Keratinocyte (primary cell): ENCODE results near the gene KIF27. TPM values are rescaled to one million over a fixed set of nuclear protein-coding genes. Genes with fewer than 3 reads are reported as not detected.
"Not testable (repeated sequence)": the region's sequence is repeated elsewhere in the genome, so short reads cannot be mapped to it uniquely, and the experiment has no call there.

Experiments
- DNase-seq: peaks from one replicate; pipeline ENCODE4 v3.0.0-alpha.2; 2011; ENCODE audit warnings: low read depth, missing footprints, low spot score
- FAIRE-seq: peaks from 2 replicates; lab custom pipeline; 2011; peaks lifted over from hg19 to GRCh38; lab: Jason Lieb, UNC
- H2AFZ ChIP-seq: 2 replicates; pipeline ENCODE4 v1.6.0; 2012; ENCODE audit warnings: low read length, control low read depth, inconsistent platforms; ENCODE audit not compliant: control insufficient read depth
- H3K27ac ChIP-seq: 2 replicates; pipeline ENCODE4 v1.5.1; 2011; ENCODE audit warnings: low read length; ENCODE audit not compliant: control insufficient read depth, insufficient read depth
- H3K27me3 ChIP-seq: 3 replicates; pipeline ENCODE4 v1.6.0; 2011; ENCODE audit warnings: low read length; ENCODE audit not compliant: control insufficient read depth, insufficient read depth; ENCODE audit errors: extremely low read depth
- H3K36me3 ChIP-seq, 2 experiments: 2 replicates in 1 of 2; 3 replicates in 1 of 2; pipeline ENCODE4 v1.5.1; 2011; ENCODE audit warnings: low read length in 2 of 2, mild to moderate bottlenecking in 1 of 2; ENCODE audit not compliant: control insufficient read depth in 2 of 2, insufficient read depth in 2 of 2; ENCODE audit errors: extremely low read depth in 1 of 2
- H3K4me1 ChIP-seq: 3 replicates; pipeline ENCODE4 v1.5.1; 2011; ENCODE audit warnings: low read length; ENCODE audit not compliant: control insufficient read depth, insufficient read depth; ENCODE audit errors: extremely low read depth
- H3K4me2 ChIP-seq: 3 replicates; pipeline ENCODE4 v1.6.0; 2011; ENCODE audit warnings: low read depth, low read length; ENCODE audit not compliant: control insufficient read depth, insufficient read depth; ENCODE audit errors: extremely low read depth
- H3K4me3 ChIP-seq, 3 experiments: fragments of 200-600 bp in 1 of 3; sonication (generic) in 1 of 3; 2 replicates in 2 of 3; 3 replicates in 1 of 3; pipeline ENCODE4 v1.5.1; 2011 to 2016; ENCODE audit warnings: low read length in 3 of 3, mild to moderate bottlenecking in 3 of 3, control low read depth in 2 of 3, inconsistent platforms in 1 of 3, low read depth in 1 of 3, mixed read lengths in 1 of 3, mixed run types in 1 of 3, moderate library complexity in 1 of 3; ENCODE audit not compliant: control insufficient read depth in 2 of 3, insufficient read depth in 2 of 3; ENCODE audit errors: extremely low read depth in 1 of 3
- H3K79me2 ChIP-seq: 2 replicates; pipeline ENCODE4 v1.6.0; 2012; ENCODE audit warnings: low read length; ENCODE audit not compliant: control insufficient read depth, insufficient read depth
- H3K9ac ChIP-seq: 3 replicates; pipeline ENCODE4 v1.6.0; 2011; ENCODE audit warnings: low read length; ENCODE audit not compliant: control insufficient read depth, insufficient read depth; ENCODE audit errors: extremely low read depth
- H3K9me1 ChIP-seq: 3 replicates; pipeline ENCODE4 v1.6.0; 2011; ENCODE audit warnings: low read length; ENCODE audit not compliant: control insufficient read depth, insufficient read depth; ENCODE audit errors: extremely low read depth
- H3K9me3 ChIP-seq: 2 replicates; pipeline ENCODE4 v1.5.1; 2012; ENCODE audit warnings: low read depth, low read length; ENCODE audit not compliant: control insufficient read depth
- H4K20me1 ChIP-seq: 3 replicates; pipeline ENCODE4 v1.6.0; 2011; ENCODE audit warnings: low read length; ENCODE audit not compliant: control insufficient read depth, insufficient read depth; ENCODE audit errors: extremely low read depth
- dilution Hi-C: fragments of 300-500 bp; cut with MboI; formaldehyde crosslinking; loops from one replicate; pipeline ENCODE4 v1.7.0; 2020; ENCODE audit warnings: low sequenced_read_pairs; ENCODE audit not compliant: extremely low pct_ligation_motif_present
- polyA plus RNA-seq, 5 experiments: library from polyadenylated mRNA; depleted of rRNA in 3 of 5; stranded (reverse) in 3 of 5; stranded (forward) in 1 of 5; unstranded in 1 of 5; fragments of >200 nt; gene quantifications; 1 replicate in 1 of 5; 2 replicates in 3 of 5; 3 replicates in 1 of 5; pipeline versions ENCODE4 v1.2.1 to v1.2.3, GENCODE V29; 2011 to 2012; ENCODE audit warnings: missing spikeins in 2 of 5, low read depth in 1 of 5, low replicate concordance in 1 of 5

Gene KIF27
- polyA plus RNA-seq, 1 donor (not counting 4 experiments of a cell fraction or from before 2014, with no cell fraction given) = 2.2 TPM

GRCh38 chr9:83886498-83886897, 34.7 kb downstream of the KIF27 start:
- dilution Hi-C loops, H3K9me3 ChIP-seq, H3K27ac ChIP-seq, H3K27me3 ChIP-seq, H3K4me2 ChIP-seq, H3K36me3 ChIP-seq, H4K20me1 ChIP-seq, H3K9ac ChIP-seq, H3K9me1 ChIP-seq, H3K4me3 ChIP-seq, H3K79me2 ChIP-seq, H2AFZ ChIP-seq, DNase-seq, H3K4me1 ChIP-seq, FAIRE-seq: not testable (repeated sequence)

DNA sequence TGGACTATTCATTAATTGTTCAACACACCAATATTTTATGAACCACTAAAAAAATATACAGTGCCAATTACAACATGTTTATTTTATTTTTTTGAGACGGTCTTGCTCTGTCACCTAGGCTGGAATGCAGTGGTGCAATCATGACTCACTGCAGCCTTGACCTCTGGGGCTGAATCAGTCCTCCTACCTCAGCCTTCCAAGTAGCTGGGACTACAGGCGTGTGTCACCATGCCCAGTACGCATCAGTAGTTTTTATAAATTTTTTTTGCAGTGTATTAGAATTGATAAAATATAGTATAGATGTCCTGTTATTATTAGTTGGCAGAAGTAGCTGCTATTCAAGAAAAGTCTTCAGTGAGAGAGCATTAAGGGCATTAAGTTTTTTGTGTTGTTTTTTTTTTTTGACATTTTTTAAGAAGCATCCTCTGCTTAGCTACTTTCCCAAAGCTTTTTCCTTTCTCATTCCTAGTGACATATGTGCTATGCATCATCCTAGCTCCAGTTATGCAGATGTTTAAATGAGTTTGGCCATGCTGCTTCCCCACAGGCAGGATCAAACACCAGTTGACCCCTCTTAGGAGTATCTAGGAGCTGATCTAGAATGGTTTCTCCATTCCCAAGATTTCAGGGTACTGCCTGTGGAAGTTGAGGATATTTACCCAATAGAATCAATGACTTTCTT, 35.5 kb downstream of the KIF27 start:
- H3K9ac ChIP-seq, H3K9me1 ChIP-seq, H3K79me2 ChIP-seq, H3K4me3 ChIP-seq, H4K20me1 ChIP-seq, dilution Hi-C loops, H2AFZ ChIP-seq, H3K9me3 ChIP-seq, H3K4me1 ChIP-seq, H3K27me3 ChIP-seq, H3K36me3 ChIP-seq: not testable (repeated sequence)
- DNase-seq (peak; percentile 36), FAIRE-seq (peak; percentile 20)
- Histone ChIP-seq H3K27ac (peak overlapping the region; percentile 34), H3K4me2 (peak overlapping the region; percentile 10)

- H3K4me2 ChIP-seq, H3K27ac ChIP-seq, H3K27me3 ChIP-seq, H3K79me2 ChIP-seq, H3K36me3 ChIP-seq, H2AFZ ChIP-seq, dilution Hi-C loops, H4K20me1 ChIP-seq, DNase-seq, H3K9ac ChIP-seq, H3K9me1 ChIP-seq, H3K4me1 ChIP-seq, FAIRE-seq, H3K9me3 ChIP-seq, H3K4me3 ChIP-seq: not testable (repeated sequence)
These were observed 39.4 kb downstream of the KIF27 start for GRCh38 chr9:83881687-83882408.

GRCh38 chr9:83875559-83875958, 45.7 kb downstream of the KIF27 start:
- H3K4me3 ChIP-seq, H3K4me2 ChIP-seq, H3K9me3 ChIP-seq, H3K27me3 ChIP-seq, H3K9me1 ChIP-seq, H3K9ac ChIP-seq, H3K27ac ChIP-seq, FAIRE-seq, DNase-seq, H4K20me1 ChIP-seq, H2AFZ ChIP-seq, H3K36me3 ChIP-seq, H3K79me2 ChIP-seq, dilution Hi-C loops, H3K4me1 ChIP-seq: not testable (repeated sequence)

- H3K9me3 ChIP-seq, DNase-seq, H3K4me2 ChIP-seq, H3K4me1 ChIP-seq, H3K9ac ChIP-seq, dilution Hi-C loops, H2AFZ ChIP-seq, H3K27ac ChIP-seq, H4K20me1 ChIP-seq, H3K79me2 ChIP-seq, H3K27me3 ChIP-seq, FAIRE-seq, H3K4me3 ChIP-seq, H3K36me3 ChIP-seq, H3K9me1 ChIP-seq: not testable (repeated sequence)
These were observed 71.3 kb downstream of the KIF27 start for GRCh38 chr9:83849895-83850294.
